HepG2 (cell line): Measurements from ENCODE around the gene CRAT. TPM values are rescaled to one million over a fixed set of nuclear protein-coding genes. Genes with fewer than 3 reads are reported as not detected.

Source experiments
- BHLHE40 ChIP-seq: IDR thresholded peaks from 2 replicates; pipeline ENCODE4 v1.6.1; 2011; ENCODE audit warnings: low read length, improper control_type of control experiment
- CC2D1A ChIP-seq: sonication (generic); formaldehyde crosslinking; IDR thresholded peaks from 2 replicates; pipeline ENCODE4 v1.8.1; 2023; ENCODE audit warnings: mild to moderate bottlenecking, missing genetic modification reagents
- CEBPG ChIP-seq: IDR thresholded peaks from 2 replicates; pipeline ENCODE4 v1.6.1; 2016
- CHD2 ChIP-seq: IDR thresholded peaks from 2 replicates; pipeline ENCODE4 v1.6.1; 2011; ENCODE audit warnings: low read depth, low read length, improper control_type of control experiment
- HDAC2 ChIP-seq: sonication (generic); formaldehyde crosslinking; IDR thresholded peaks from 2 replicates; pipeline ENCODE4 v1.4.0; 2020; ENCODE audit warnings: missing genetic modification reagents
- HOXA7 ChIP-seq: sonication (generic); formaldehyde crosslinking; IDR thresholded peaks from 2 replicates; pipeline ENCODE4 v1.8.1; 2022; ENCODE audit warnings: mild to moderate bottlenecking, missing genetic modification reagents, moderate library complexity
- ISX ChIP-seq: sonication (generic); formaldehyde crosslinking; conservative IDR thresholded peaks from 2 replicates; pipeline ENCODE4 v1.5.0; 2020; ENCODE audit warnings: missing genetic modification reagents
- KLF9 ChIP-seq: IDR thresholded peaks from 2 replicates; pipeline ENCODE4 v1.6.1; 2016; ENCODE audit warnings: low read depth
- NCOA1 ChIP-seq: sonication (generic); formaldehyde crosslinking; IDR thresholded peaks from 2 replicates; pipeline ENCODE4 v1.9.0; 2021; ENCODE audit warnings: missing genetic modification reagents
- NR2F2 ChIP-seq: IDR thresholded peaks from 2 replicates; pipeline ENCODE4 v1.6.1; 2012; ENCODE audit warnings: low read depth, inconsistent platforms, borderline replicate concordance
- PLRG1 ChIP-seq: fragments of 450-650 bp; conservative IDR thresholded peaks from 2 replicates; pipeline ENCODE4 v1.6.1; 2016
- SCMH1 ChIP-seq: sonication (generic); formaldehyde crosslinking; IDR thresholded peaks from 2 replicates; pipeline ENCODE4 v1.9.0; 2021; ENCODE audit warnings: missing genetic modification reagents, mild to moderate bottlenecking, borderline replicate concordance
- SNRNP70 ChIP-seq: fragments of 200-400 bp; formaldehyde crosslinking; IDR thresholded peaks from 2 replicates; pipeline ENCODE4 v1.6.1; 2017; ENCODE audit warnings: mild to moderate bottlenecking, low read depth, low read length, moderate library complexity
- SPEN ChIP-seq: sonication (generic); formaldehyde crosslinking; IDR thresholded peaks from 2 replicates; pipeline ENCODE4 v1.5.1; 2020; ENCODE audit warnings: low read depth, mild to moderate bottlenecking, missing genetic modification reagents
- TGIF2 ChIP-seq: IDR thresholded peaks from 2 replicates; pipeline ENCODE4 v1.6.1; 2016; ENCODE audit warnings: control low read depth, missing compliant biosample characterization
- ZC3H4 ChIP-seq: sonication (generic); formaldehyde crosslinking; IDR thresholded peaks from 2 replicates; pipeline ENCODE4 v1.4.0; 2020; ENCODE audit warnings: missing genetic modification reagents, borderline replicate concordance
- ZNF205 ChIP-seq: IDR thresholded peaks from 2 replicates; pipeline ENCODE4 v1.6.1; 2018; ENCODE audit warnings: missing biosample characterization, missing genetic modification reagents
- ZNF251 ChIP-seq: sonication (generic); formaldehyde crosslinking; IDR thresholded peaks from 2 replicates; pipeline ENCODE4 v1.9.0; 2021; ENCODE audit warnings: mild to moderate bottlenecking, missing genetic modification reagents
- ZNF572 ChIP-seq: sonication (generic); formaldehyde crosslinking; IDR thresholded peaks from 2 replicates; pipeline ENCODE4 v1.5.1; 2020; ENCODE audit warnings: mild to moderate bottlenecking, missing genetic modification reagents
- ZNF615 ChIP-seq: sonication (generic); formaldehyde crosslinking; IDR thresholded peaks from 2 replicates; pipeline ENCODE4 v1.5.0; 2020; ENCODE audit warnings: mild to moderate bottlenecking, missing genetic modification reagents, borderline replicate concordance
- polyA plus RNA-seq, 8 experiments: library from polyadenylated mRNA; depleted of rRNA in 3 of 8; stranded (reverse) in 7 of 8; unstranded in 1 of 8; fragments of >200 nt; fragmentation: Illumina TruSeq in 4 of 8; extraction: Trizol in 4 of 8; gene quantifications; 2 replicates each; pipeline versions ENCODE4 v1.2.1 to v1.2.3, GENCODE V29; 2011 to 2016; ENCODE audit warnings: low read depth in 4 of 8, missing spikeins in 1 of 8, mixed read lengths in 1 of 8; ENCODE audit not compliant: insufficient read depth in 1 of 8
- total RNA-seq, 5 experiments: library from RNA; depleted of rRNA; stranded (reverse); fragments of >200 nt; fragmentation: Illumina TruSeq; extraction: Trizol; gene quantifications; 2 replicates each; pipeline ENCODE4 v1.2.3, GENCODE V29; 2016; ENCODE audit warnings: low read depth in 1 of 5
- TF ChIP-seq, protein P1 (sequence below): sonication (generic); formaldehyde crosslinking; IDR thresholded peaks from 2 replicates; pipeline ENCODE4 v1.8.0; 2022; ENCODE audit warnings: missing genetic modification reagents, low read depth, mild to moderate bottlenecking, borderline replicate concordance
- TF ChIP-seq, protein P2 (sequence below): sonication (generic); formaldehyde crosslinking; IDR thresholded peaks from 2 replicates; pipeline ENCODE4 v1.4.0; 2020; ENCODE audit warnings: missing genetic modification reagents
- TF ChIP-seq, protein P3 (sequence below): sonication (generic); formaldehyde crosslinking; conservative IDR thresholded peaks from 2 replicates; pipeline ENCODE4 v1.4.0; 2020; ENCODE audit warnings: missing genetic modification reagents

Gene CRAT
- total and polyA plus RNA-seq, 2 of the 13 experiments (the other 11 are each of a cell fraction or from before 2014, with no cell fraction given): 26.1 to 26.6 TPM

DNA sequence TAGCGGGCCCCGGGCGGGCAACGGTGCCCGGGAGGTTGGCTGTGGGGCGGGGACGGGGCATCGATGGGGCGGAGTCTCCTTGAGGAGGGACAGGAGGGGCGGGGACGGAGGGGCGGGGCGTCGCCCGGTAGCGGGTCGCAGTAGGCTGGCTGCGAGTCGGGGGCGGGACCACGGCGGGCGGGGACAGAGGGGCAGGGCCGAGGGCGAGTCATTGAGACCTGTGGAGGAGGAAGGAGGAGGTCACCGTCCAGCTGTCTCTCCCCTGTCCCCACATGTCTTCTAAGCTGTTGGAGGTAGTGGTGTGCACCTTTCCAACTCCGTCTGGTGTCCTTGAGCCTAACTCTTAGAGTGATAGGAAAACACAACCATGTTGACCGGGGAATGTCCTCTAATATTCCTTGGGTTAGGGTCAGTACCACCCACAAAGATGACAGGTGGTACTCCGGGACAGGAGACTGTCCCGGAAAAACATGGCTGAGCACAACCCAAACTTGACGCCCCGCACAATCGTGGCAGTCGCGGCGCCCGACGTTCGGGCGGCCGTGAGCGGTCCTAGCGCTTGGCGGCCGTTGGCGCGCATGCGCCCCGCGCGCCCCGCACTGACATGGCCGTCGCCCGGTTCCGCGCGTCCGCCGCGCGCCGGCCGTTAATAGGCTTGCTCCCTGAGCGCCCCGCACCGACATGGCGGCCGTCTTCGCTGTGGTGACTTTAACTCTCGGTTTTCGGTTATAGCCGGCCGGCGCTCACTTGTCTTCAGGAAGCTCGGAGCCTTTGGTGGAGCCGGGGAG is at the start of gene CRAT, which contains the start of gene PTPA (continued):
- TF ChIP-seq ZC3H4 (CRISPR knock-in tag) (no peak), TGIF2 (CRISPR knock-in tag) (peak; percentile 30; the same call in 1 of the 2 replicates), ISX (CRISPR knock-in tag) (no peak), ZNF572 (CRISPR knock-in tag) (no peak), ZNF205 (CRISPR knock-in tag) (no peak), PLRG1 (no peak), HOXA7 (CRISPR knock-in tag) (no peak), HDAC2 (CRISPR knock-in tag) (no peak), SCMH1 (no peak), CHD2 (no peak), KLF9 (CRISPR knock-in tag) (0 out of 2 replicates have a peak, but pooled peaks have one; percentile 51), CEBPG (CRISPR knock-in tag) (no peak), ZNF615 (CRISPR knock-in tag) (0 out of 2 replicates have a peak, but pooled peaks have one; percentile 21), NR2F2 (no peak), BHLHE40 (no peak), NCOA1 (0 out of 2 replicates have a peak, but pooled peaks have one; percentile 52), ZNF251 (CRISPR knock-in tag) (0 out of 2 replicates have a peak, but pooled peaks have one; percentile 82), CC2D1A (no peak), SPEN (CRISPR knock-in tag) (peak; percentile 45; the same call in 1 of the 2 replicates), SNRNP70 (no peak)
- TF ChIP-seq, protein P1, sequence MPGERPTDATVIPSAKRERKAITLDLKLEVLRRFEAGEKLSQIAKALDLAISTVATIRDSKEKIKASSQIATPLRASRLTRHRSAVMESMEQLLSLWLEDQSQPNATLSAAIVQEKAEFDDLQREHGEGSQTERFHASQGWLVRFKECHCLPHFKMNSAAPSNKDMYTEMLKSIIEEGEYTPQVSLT (CRISPR knock-in tag): no peak
- TF ChIP-seq, protein P2, sequence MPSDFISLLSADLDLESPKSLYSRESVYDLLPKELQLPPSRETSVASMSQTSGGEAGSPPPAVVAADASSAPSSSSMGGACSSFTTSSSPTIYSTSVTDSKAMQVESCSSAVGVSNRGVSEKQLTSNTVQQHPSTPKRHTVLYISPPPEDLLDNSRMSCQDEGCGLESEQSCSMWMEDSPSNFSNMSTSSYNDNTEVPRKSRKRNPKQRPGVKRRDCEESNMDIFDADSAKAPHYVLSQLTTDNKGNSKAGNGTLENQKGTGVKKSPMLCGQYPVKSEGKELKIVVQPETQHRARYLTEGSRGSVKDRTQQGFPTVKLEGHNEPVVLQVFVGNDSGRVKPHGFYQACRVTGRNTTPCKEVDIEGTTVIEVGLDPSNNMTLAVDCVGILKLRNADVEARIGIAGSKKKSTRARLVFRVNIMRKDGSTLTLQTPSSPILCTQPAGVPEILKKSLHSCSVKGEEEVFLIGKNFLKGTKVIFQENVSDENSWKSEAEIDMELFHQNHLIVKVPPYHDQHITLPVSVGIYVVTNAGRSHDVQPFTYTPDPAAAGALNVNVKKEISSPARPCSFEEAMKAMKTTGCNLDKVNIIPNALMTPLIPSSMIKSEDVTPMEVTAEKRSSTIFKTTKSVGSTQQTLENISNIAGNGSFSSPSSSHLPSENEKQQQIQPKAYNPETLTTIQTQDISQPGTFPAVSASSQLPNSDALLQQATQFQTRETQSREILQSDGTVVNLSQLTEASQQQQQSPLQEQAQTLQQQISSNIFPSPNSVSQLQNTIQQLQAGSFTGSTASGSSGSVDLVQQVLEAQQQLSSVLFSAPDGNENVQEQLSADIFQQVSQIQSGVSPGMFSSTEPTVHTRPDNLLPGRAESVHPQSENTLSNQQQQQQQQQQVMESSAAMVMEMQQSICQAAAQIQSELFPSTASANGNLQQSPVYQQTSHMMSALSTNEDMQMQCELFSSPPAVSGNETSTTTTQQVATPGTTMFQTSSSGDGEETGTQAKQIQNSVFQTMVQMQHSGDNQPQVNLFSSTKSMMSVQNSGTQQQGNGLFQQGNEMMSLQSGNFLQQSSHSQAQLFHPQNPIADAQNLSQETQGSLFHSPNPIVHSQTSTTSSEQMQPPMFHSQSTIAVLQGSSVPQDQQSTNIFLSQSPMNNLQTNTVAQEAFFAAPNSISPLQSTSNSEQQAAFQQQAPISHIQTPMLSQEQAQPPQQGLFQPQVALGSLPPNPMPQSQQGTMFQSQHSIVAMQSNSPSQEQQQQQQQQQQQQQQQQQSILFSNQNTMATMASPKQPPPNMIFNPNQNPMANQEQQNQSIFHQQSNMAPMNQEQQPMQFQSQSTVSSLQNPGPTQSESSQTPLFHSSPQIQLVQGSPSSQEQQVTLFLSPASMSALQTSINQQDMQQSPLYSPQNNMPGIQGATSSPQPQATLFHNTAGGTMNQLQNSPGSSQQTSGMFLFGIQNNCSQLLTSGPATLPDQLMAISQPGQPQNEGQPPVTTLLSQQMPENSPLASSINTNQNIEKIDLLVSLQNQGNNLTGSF (CRISPR knock-in tag): no peak
- TF ChIP-seq, protein P3, sequence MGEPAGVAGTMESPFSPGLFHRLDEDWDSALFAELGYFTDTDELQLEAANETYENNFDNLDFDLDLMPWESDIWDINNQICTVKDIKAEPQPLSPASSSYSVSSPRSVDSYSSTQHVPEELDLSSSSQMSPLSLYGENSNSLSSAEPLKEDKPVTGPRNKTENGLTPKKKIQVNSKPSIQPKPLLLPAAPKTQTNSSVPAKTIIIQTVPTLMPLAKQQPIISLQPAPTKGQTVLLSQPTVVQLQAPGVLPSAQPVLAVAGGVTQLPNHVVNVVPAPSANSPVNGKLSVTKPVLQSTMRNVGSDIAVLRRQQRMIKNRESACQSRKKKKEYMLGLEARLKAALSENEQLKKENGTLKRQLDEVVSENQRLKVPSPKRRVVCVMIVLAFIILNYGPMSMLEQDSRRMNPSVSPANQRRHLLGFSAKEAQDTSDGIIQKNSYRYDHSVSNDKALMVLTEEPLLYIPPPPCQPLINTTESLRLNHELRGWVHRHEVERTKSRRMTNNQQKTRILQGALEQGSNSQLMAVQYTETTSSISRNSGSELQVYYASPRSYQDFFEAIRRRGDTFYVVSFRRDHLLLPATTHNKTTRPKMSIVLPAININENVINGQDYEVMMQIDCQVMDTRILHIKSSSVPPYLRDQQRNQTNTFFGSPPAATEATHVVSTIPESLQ (CRISPR knock-in tag): no peak
